Measurements from ENCODE around the gene MYH10. TPM values are rescaled to one million over a fixed set of nuclear protein-coding genes. Genes with fewer than 3 reads are reported as not detected.
A peak's percentile ranks its signal among the peaks of the same experiment; 100 is the strongest.

The MYH10 gene
- polyA plus RNA-seq, 1 donor: 73.6 TPM

GRCh38 chr17:8487743-8488142, 142.8 kb downstream of the MYH10 start:
- no peak for DNase-seq
- peaks cover 83% of the 10 kb centered on the region for H3K36me3 ChIP-seq (ENCODE audit: control insufficient read depth, insufficient read depth, low read length)
- peaks cover 5% of the 10 kb centered on the region for H3K9me3 ChIP-seq (ENCODE audit: control insufficient read depth, low read depth, low read length)
- H3K27me3 ChIP-seq (ENCODE audit: control insufficient read depth, insufficient read depth, low read length): no peaks in the 10 kb centered on the region
- no CpG with 5 or more reads among the region's 5 CpGs for WGBS (ENCODE audit: insufficient coverage, low lambda C conversion rate)
- no peaks in the 10 kb centered on the region for H3K4me1 ChIP-seq (ENCODE audit: control insufficient read depth, insufficient read depth, low read length)
- H3K4me3 ChIP-seq (ENCODE audit: low read length): no peak overlapping the region
- H3K27ac ChIP-seq (ENCODE audit: low read length): no peak overlapping the region

- WGBS (ENCODE audit: insufficient coverage, low lambda C conversion rate): 96% methylated on average over 4 of the region's 19 CpGs
- no peak overlapping the region for H3K4me3 ChIP-seq (ENCODE audit: low read length)
- no peak for DNase-seq
- H3K27me3 ChIP-seq (ENCODE audit: control insufficient read depth, insufficient read depth, low read length): no peaks in the 10 kb centered on the region
- peaks cover 83% of the 10 kb centered on the region for H3K36me3 ChIP-seq (ENCODE audit: control insufficient read depth, insufficient read depth, low read length)
- H3K9me3 ChIP-seq (ENCODE audit: control insufficient read depth, low read depth, low read length): peaks cover 5% of the 10 kb centered on the region
- no peak overlapping the region for H3K27ac ChIP-seq (ENCODE audit: low read length)
- H3K4me1 ChIP-seq (ENCODE audit: control insufficient read depth, insufficient read depth, low read length): no peaks in the 10 kb centered on the region
Measured at GRCh38 chr17:8487130-8487645, 143.3 kb downstream of the MYH10 start.

DNA sequence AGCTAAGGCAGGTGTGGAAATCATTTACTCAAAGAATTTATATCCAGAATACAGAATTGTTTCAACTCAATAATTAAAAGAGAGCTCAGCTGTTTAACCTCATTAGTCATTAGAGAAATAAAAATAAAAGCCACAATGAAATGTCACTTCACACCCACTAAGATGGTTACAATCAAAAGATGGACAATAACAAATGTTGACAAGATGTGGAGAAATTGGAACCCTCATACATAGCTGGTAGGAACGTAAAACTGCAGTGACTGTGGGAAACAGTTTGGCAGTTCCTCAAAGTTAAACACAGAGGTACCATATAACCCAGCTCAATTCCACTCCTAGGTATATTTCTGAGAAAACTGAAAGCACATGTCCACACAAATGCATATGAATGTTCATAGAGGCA, 145.0 kb downstream of the MYH10 start:
- H3K4me1 ChIP-seq (ENCODE audit: control insufficient read depth, insufficient read depth, low read length): no peaks in the 10 kb centered on the region
- peaks cover 5% of the 10 kb centered on the region for H3K9me3 ChIP-seq (ENCODE audit: control insufficient read depth, low read depth, low read length)
- H3K27me3 ChIP-seq (ENCODE audit: control insufficient read depth, insufficient read depth, low read length): no peaks in the 10 kb centered on the region
- H3K36me3 ChIP-seq (ENCODE audit: control insufficient read depth, insufficient read depth, low read length): peaks cover 82% of the 10 kb centered on the region
- H3K27ac ChIP-seq (ENCODE audit: low read length): no peak overlapping the region
- WGBS (ENCODE audit: insufficient coverage, low lambda C conversion rate): 83% methylated on average over 1 of the region's 1 CpG
- no peak overlapping the region for H3K4me3 ChIP-seq (ENCODE audit: low read length)
- DNase-seq: no peak

DNA sequence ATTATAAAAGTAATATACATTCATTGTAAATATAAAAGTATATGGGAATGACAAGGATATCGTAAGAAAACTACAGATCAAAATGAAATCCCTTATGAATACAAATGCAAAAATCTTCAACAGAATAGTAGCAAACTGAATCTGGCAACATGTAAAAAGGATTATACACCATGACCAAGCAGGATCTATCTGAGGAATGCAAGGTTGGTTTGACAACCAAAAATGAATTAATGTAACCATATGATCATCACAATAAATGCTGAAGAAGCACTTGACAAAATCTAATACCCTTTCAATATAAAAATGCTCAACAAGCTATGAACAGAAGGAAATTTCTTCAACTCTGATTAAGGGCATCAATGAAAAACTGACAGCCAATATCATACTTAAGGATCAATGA, 146.1 kb downstream of the MYH10 start:
- 100% methylated on average over 1 of the region's 1 CpG for WGBS (ENCODE audit: insufficient coverage, low lambda C conversion rate)
- Histone ChIP-seq H3K27me3 (ENCODE audit: control insufficient read depth, insufficient read depth, low read length) (no peaks in the 10 kb centered on the region), H3K9me3 (ENCODE audit: control insufficient read depth, low read depth, low read length) (peaks cover 9% of the 10 kb centered on the region), H3K36me3 (ENCODE audit: control insufficient read depth, insufficient read depth, low read length) (peaks cover 85% of the 10 kb centered on the region), H3K27ac (ENCODE audit: low read length) (no peak overlapping the region), H3K4me1 (ENCODE audit: control insufficient read depth, insufficient read depth, low read length) (no peaks in the 10 kb centered on the region), H3K4me3 (ENCODE audit: low read length) (no peak overlapping the region)
- no peak for DNase-seq

GRCh38 chr17:8482546-8482945, 148.0 kb downstream of the MYH10 start:
- Histone ChIP-seq H3K4me3 (ENCODE audit: low read length) (no peak overlapping the region), H3K27ac (ENCODE audit: low read length) (no peak overlapping the region), H3K36me3 (ENCODE audit: control insufficient read depth, insufficient read depth, low read length) (peaks cover 81% of the 10 kb centered on the region), H3K4me1 (ENCODE audit: control insufficient read depth, insufficient read depth, low read length) (peaks cover 7% of the 10 kb centered on the region), H3K27me3 (ENCODE audit: control insufficient read depth, insufficient read depth, low read length) (no peaks in the 10 kb centered on the region), H3K9me3 (ENCODE audit: control insufficient read depth, low read depth, low read length) (peaks cover 9% of the 10 kb centered on the region)
- no CpG with 5 or more reads among the region's 5 CpGs for WGBS (ENCODE audit: insufficient coverage, low lambda C conversion rate)
- DNase-seq: no peak

DNA sequence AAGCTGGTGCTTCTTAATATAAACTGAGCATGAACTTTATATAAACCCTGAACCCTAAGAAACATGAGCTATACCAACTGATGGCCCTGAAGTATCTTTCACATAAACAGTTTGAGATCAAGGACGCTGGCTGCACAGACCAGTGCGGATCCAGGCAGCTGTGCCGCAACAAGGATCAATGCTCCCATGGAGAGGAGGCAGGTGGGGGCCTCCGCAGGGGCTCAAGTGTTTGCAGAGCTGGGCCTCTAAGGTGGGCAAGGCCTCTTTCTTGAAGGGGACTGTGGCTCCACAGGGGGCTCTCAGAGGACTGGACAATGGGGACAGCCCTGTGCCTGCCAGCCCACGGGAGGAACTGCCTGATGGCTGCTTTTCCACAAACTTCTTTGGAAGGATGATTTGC, 148.8 kb downstream of the MYH10 start:
- peaks cover 9% of the 10 kb centered on the region for H3K9me3 ChIP-seq (ENCODE audit: control insufficient read depth, low read depth, low read length)
- DNase-seq: no peak
- H3K27me3 ChIP-seq (ENCODE audit: control insufficient read depth, insufficient read depth, low read length): no peaks in the 10 kb centered on the region
- peaks cover 9% of the 10 kb centered on the region for H3K4me1 ChIP-seq (ENCODE audit: control insufficient read depth, insufficient read depth, low read length)
- no peak overlapping the region for H3K4me3 ChIP-seq (ENCODE audit: low read length)
- no peak overlapping the region for H3K27ac ChIP-seq (ENCODE audit: low read length)
- peaks cover 81% of the 10 kb centered on the region for H3K36me3 ChIP-seq (ENCODE audit: control insufficient read depth, insufficient read depth, low read length)
- no CpG with 5 or more reads among the region's 5 CpGs for WGBS (ENCODE audit: insufficient coverage, low lambda C conversion rate)

GRCh38 chr17:8481089-8481488, 149.4 kb downstream of the MYH10 start:
- Histone ChIP-seq H3K4me1 (ENCODE audit: control insufficient read depth, insufficient read depth, low read length) (peaks cover 9% of the 10 kb centered on the region), H3K36me3 (ENCODE audit: control insufficient read depth, insufficient read depth, low read length) (peaks cover 84% of the 10 kb centered on the region), H3K27me3 (ENCODE audit: control insufficient read depth, insufficient read depth, low read length) (no peaks in the 10 kb centered on the region), H3K9me3 (ENCODE audit: control insufficient read depth, low read depth, low read length) (peaks cover 9% of the 10 kb centered on the region), H3K4me3 (ENCODE audit: low read length) (no peak overlapping the region), H3K27ac (ENCODE audit: low read length) (no peak overlapping the region)
- no peak for DNase-seq
- WGBS (ENCODE audit: insufficient coverage, low lambda C conversion rate): no CpG with 5 or more reads among the region's 22 CpGs

- peaks cover 86% of the 10 kb centered on the region for H3K36me3 ChIP-seq (ENCODE audit: control insufficient read depth, insufficient read depth, low read length)
- H3K27ac ChIP-seq (ENCODE audit: low read length): no peak overlapping the region
- H3K9me3 ChIP-seq (ENCODE audit: control insufficient read depth, low read depth, low read length): peaks cover 9% of the 10 kb centered on the region
Measured at GRCh38 chr17:8480011-8480976, 150.2 kb downstream of the MYH10 start.

GRCh38 chr17:8479431-8479947, 151.0 kb downstream of the MYH10 start:
- WGBS (ENCODE audit: insufficient coverage, low lambda C conversion rate): no CpG with 5 or more reads among the region's 11 CpGs
- Histone ChIP-seq H3K4me3 (ENCODE audit: low read length) (no peak overlapping the region), H3K27ac (ENCODE audit: low read length) (no peak overlapping the region), H3K4me1 (ENCODE audit: control insufficient read depth, insufficient read depth, low read length) (peaks cover 9% of the 10 kb centered on the region), H3K27me3 (ENCODE audit: control insufficient read depth, insufficient read depth, low read length) (no peaks in the 10 kb centered on the region), H3K36me3 (ENCODE audit: control insufficient read depth, insufficient read depth, low read length) (peaks cover 91% of the 10 kb centered on the region), H3K9me3 (ENCODE audit: control insufficient read depth, low read depth, low read length) (peaks cover 7% of the 10 kb centered on the region)
- DNase-seq: no peak

More at GRCh38 chr17:8480011-8480976, 150.2 kb downstream of the MYH10 start:
- Histone ChIP-seq H3K27me3 (ENCODE audit: control insufficient read depth, insufficient read depth, low read length) (no peaks in the 10 kb centered on the region), H3K4me1 (ENCODE audit: control insufficient read depth, insufficient read depth, low read length) (peaks cover 9% of the 10 kb centered on the region), H3K4me3 (ENCODE audit: low read length) (no peak overlapping the region)
- WGBS (ENCODE audit: insufficient coverage, low lambda C conversion rate): no CpG with 5 or more reads among the region's 33 CpGs
- no peak for DNase-seq

DNA sequence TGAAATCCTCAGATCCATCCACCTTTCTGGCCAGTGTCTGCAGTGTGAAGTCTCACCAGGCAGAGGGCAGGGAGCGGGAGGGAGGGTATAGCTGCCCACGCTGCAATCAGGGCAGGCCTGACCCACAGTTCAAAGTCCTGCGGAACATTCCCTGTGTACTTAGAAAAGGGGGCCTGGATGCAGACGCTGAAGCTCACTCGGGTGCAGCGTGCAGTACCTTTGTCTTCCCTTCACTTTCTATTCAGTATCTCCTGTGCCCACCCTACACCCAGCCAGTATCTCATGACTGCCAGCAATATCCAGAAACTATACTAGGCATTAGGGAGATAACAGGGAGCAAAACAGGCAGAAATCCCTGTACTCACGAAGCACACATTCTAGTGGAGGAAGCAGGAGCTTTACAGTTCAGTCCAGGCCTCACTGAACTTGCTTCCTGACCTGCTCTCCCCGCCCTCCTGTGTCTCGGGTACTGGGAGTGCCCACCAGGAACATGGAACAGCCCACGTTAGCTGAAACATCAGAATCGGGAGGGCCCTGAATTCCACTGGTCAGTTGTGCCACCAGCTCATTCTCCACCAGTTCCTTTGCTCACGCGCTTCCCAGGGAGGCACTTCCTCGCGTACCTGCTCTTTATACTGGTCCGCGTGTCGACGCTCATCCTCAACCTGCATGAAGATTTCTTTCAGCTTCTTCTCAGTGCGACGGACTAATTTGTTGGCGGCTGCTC, 152.6 kb downstream of the MYH10 start:
- Histone ChIP-seq H3K27me3 (ENCODE audit: control insufficient read depth, insufficient read depth, low read length) (no peaks in the 10 kb centered on the region), H3K4me3 (ENCODE audit: low read length) (no peak overlapping the region), H3K9me3 (ENCODE audit: control insufficient read depth, low read depth, low read length) (peaks cover 3% of the 10 kb centered on the region), H3K4me1 (ENCODE audit: control insufficient read depth, insufficient read depth, low read length) (peaks cover 9% of the 10 kb centered on the region), H3K36me3 (ENCODE audit: control insufficient read depth, insufficient read depth, low read length) (peaks cover 91% of the 10 kb centered on the region), H3K27ac (ENCODE audit: low read length) (peak overlapping the region; percentile 30)
- DNase-seq: peak; percentile 55 to 78
- WGBS (ENCODE audit: insufficient coverage, low lambda C conversion rate): 100% methylated on average over 2 of the region's 22 CpGs

All from large intestine (tissue), 3 donors.